Measurements from ENCODE around the gene CPNE8. TPM values are rescaled to one million over a fixed set of nuclear protein-coding genes. Genes with fewer than 3 reads are reported as not detected.

CPNE8 gene
- total RNA-seq, 1 experiment from 2014 or later = 23.6 TPM

GRCh38 chr12:38809832-38810231 is 95.6 kb downstream of the CPNE8 start:
- BruUV-seq (replicated peaks) = no TSS peak
- intact Hi-C loops (cut with micrococcal nuclease; ENCODE audit: unreplicated experiment) (no loop called here), in situ Hi-C loops (cut with HindIII; ENCODE audit: low pct_unique_long_range_greater_than_20kb, low sequenced_read_pairs) (no loop called here)
- POLR2A ChIA-PET = no interaction called here
- Histone ChIP-seq H3K4me1 (ENCODE audit: control insufficient read depth, insufficient read depth, low read length) (no peaks in the 10 kb centered on the region), H3K36me3 (ENCODE audit: control insufficient read depth, insufficient read depth, low read length) (no peaks in the 10 kb centered on the region), H3K27ac (ENCODE audit: low read length) (no peak overlapping the region), H3K9me3 (ENCODE audit: control insufficient read depth, insufficient read depth, low read depth, low read length) (no peaks in the 10 kb centered on the region), H3K4me3 (ENCODE audit: low read depth in 2 of 2, low read length in 2 of 2) (no peak overlapping the region), H3K27me3 (ENCODE audit: control insufficient read depth, insufficient read depth, low read length) (no peaks in the 10 kb centered on the region)
- no peak for TF ChIP-seq TCF7L2 (IDR thresholded peaks at IDR 0.05; ENCODE audit: low read depth, low read length)
- TF ChIP-seq, protein P1, sequence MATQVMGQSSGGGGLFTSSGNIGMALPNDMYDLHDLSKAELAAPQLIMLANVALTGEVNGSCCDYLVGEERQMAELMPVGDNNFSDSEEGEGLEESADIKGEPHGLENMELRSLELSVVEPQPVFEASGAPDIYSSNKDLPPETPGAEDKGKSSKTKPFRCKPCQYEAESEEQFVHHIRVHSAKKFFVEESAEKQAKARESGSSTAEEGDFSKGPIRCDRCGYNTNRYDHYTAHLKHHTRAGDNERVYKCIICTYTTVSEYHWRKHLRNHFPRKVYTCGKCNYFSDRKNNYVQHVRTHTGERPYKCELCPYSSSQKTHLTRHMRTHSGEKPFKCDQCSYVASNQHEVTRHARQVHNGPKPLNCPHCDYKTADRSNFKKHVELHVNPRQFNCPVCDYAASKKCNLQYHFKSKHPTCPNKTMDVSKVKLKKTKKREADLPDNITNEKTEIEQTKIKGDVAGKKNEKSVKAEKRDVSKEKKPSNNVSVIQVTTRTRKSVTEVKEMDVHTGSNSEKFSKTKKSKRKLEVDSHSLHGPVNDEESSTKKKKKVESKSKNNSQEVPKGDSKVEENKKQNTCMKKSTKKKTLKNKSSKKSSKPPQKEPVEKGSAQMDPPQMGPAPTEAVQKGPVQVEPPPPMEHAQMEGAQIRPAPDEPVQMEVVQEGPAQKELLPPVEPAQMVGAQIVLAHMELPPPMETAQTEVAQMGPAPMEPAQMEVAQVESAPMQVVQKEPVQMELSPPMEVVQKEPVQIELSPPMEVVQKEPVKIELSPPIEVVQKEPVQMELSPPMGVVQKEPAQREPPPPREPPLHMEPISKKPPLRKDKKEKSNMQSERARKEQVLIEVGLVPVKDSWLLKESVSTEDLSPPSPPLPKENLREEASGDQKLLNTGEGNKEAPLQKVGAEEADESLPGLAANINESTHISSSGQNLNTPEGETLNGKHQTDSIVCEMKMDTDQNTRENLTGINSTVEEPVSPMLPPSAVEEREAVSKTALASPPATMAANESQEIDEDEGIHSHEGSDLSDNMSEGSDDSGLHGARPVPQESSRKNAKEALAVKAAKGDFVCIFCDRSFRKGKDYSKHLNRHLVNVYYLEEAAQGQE (IDR thresholded peaks at IDR 0.05; ENCODE audit: insufficient read depth in 1 of 2, low read depth in 2 of 2, low read length in 1 of 2) = no peak
- no peak for TF ChIP-seq CTCF (IDR thresholded peaks at IDR 0.05)
- no peak for TF ChIP-seq SIN3A (IDR thresholded peaks at IDR 0.05; ENCODE audit: borderline replicate concordance, insufficient read depth, low read depth, low read length)
- no peak for TF ChIP-seq POLR2AphosphoS5 (IDR thresholded peaks at IDR 0.05; ENCODE audit: low read depth, low read length)
- DNase-seq (ENCODE audit: low read depth, low spot score) (no peak), ATAC-seq (no peak)
- CTCF ChIA-PET = no interaction called here

DNA sequence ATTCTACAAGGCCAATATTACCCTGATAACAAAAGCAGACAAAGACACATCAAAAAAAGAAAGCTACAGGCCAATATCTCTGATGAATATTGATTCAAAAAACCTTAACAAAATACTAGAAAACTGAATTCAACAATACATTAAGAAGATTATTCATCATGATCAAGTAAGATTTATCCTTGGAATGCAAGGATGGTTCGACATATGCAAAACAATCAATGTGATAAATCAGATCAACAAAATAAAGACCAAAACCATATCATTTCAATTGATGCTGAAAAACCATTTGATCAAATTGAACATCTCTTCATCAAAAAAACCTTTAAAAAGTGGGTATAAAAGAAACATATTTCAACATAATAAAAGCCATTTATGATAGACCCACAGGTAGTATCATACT is 117.3 kb downstream of the CPNE8 start:
- BruUV-seq (replicated peaks) = no TSS peak
- ATAC-seq = no peak
- no peak overlapping the region for H3K27ac ChIP-seq (ENCODE audit: low read length)
- intact Hi-C loops (cut with micrococcal nuclease; ENCODE audit: unreplicated experiment) (no loop called here), in situ Hi-C loops (cut with HindIII; ENCODE audit: low pct_unique_long_range_greater_than_20kb, low sequenced_read_pairs) (no loop called here)
- CTCF ChIA-PET = no interaction called here
- no peak overlapping the region for H3K4me3 ChIP-seq (ENCODE audit: low read depth in 2 of 2, low read length in 2 of 2)
- peaks cover 17% of the 10 kb centered on the region; the same call in 1 of the 2 replicates for H3K9me3 ChIP-seq (ENCODE audit: control insufficient read depth, insufficient read depth, low read depth, low read length)
- POLR2A ChIA-PET = no interaction called here
- H3K27me3 ChIP-seq (ENCODE audit: control insufficient read depth, insufficient read depth, low read length) = no peaks in the 10 kb centered on the region
- TF ChIP-seq SIN3A (IDR thresholded peaks at IDR 0.05; ENCODE audit: borderline replicate concordance, insufficient read depth, low read depth, low read length) (no peak), POLR2AphosphoS5 (IDR thresholded peaks at IDR 0.05; ENCODE audit: low read depth, low read length) (no peak), CTCF (IDR thresholded peaks at IDR 0.05) (no peak), TCF7L2 (IDR thresholded peaks at IDR 0.05; ENCODE audit: low read depth, low read length) (no peak)
- TF ChIP-seq, protein P1 (IDR thresholded peaks at IDR 0.05; ENCODE audit: insufficient read depth in 1 of 2, low read depth in 2 of 2, low read length in 1 of 2) = no peak
- no peak for DNase-seq (ENCODE audit: low read depth, low spot score)
- no peaks in the 10 kb centered on the region for H3K36me3 ChIP-seq (ENCODE audit: control insufficient read depth, insufficient read depth, low read length)
- no peaks in the 10 kb centered on the region for H3K4me1 ChIP-seq (ENCODE audit: control insufficient read depth, insufficient read depth, low read length)

Data from Panc1 (cell line).